Activated T-cell treated with anti-CD3 and anti-CD28 coated beads for 4 hours (primary cell): ENCODE measurements around the gene TENM4.
"Not testable (repeated sequence)": the region's sequence is repeated elsewhere in the genome, so short reads cannot be mapped to it uniquely, and the experiment has no call there.

Experiments used
- DNase-seq: peaks from one replicate; pipeline ENCODE4 v3.0.0-alpha.2; 2020

Gene TENM4

DNA sequence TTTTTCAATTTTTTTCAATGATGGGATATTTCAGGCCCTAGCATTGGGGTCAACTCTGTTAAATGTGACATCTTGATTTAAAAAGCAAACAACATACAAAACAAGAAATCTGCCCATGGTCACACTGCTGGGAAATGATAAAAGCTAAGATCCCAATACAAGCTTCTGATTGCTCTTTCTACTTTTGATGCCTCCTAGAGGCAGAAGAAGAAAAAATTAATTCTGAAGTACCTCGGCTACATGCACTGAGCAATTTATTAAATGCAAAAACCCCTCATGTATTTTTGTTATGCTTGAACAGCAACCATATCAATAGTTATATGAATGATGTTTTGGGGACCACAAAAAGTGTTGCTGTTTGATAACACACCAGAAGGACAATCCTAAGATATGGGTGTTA lies 524.1 kb downstream of the TENM4 start:
- no peak for DNase-seq

DNA sequence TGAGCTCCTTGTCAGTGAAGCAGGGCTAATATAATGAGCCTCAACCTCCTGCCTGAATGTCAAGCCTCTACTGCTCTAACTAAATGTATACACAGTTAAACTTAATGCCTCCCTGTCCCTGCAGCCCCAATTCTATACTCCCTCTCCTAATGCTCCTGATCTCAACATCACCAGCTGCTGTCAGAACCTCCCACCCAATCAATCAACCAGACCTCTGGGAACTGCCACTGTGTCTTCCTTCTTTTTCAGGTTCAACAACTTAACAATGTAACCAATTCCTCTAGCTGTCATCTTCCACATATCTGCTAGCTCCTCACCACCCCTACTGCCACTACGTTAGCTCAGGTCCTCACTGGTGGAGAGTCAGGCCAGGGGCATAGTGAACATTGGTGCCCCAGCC lies 526.3 kb downstream of the TENM4 start:
- DNase-seq, result no peak

DNA sequence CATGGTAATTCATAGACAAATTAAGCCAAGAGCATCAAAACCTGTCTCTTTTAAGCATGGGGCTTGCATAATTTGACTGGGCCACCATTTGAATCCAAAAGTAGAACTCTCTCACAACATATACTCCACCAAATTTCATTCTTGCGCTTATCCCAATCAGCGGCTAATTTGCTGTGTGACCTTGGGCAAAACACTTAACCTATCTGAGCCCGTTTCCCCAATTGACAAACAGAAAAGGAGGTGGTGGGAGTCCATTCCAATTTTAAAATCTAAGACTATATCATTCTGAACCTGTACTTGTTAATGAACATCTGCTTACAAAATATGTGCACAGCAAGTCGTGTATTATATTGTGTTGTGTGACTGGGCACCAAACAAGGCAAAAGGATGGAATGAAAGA lies 528.1 kb downstream of the TENM4 start:
- no peak for DNase-seq

DNA sequence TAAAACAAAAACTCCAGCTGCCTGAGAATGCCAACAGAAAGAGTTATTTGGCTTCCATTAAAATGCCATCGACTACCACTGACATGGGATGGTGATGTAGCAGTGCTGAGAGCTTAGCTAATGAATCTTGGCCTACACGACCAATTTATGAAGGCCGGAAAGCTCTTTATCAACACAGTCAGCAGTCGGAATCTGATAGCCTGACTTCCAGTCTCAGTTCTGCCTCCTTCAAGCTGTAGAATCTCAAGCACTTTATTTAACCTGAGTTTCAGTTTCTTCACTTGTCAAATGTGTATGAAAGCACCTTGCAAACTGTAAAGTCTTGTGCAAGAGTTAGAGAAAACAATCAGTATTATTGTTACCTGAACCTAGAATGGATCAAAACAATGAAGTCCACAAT lies 530.5 kb downstream of the TENM4 start:
- DNase-seq, result no peak

DNA sequence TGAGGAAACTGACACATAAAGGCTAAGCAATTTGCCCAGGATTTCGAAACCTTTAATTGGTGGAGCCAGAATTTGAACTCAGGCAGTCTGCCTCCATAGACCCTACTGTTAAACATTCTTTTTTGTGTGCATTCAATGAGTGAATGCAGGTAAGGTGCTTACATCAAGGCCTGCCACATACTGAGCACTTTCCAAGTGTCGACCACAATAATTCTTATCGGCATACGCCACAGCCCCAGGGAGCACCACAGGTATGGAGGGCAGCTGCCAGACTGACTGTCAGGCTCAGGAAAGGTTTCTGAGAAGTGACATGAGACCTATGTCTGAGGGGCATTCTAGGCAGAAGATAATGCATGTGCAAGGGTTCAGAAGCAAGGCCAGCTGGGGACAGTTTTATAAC lies 531.4 kb downstream of the TENM4 start:
- DNase-seq, result no peak

DNA sequence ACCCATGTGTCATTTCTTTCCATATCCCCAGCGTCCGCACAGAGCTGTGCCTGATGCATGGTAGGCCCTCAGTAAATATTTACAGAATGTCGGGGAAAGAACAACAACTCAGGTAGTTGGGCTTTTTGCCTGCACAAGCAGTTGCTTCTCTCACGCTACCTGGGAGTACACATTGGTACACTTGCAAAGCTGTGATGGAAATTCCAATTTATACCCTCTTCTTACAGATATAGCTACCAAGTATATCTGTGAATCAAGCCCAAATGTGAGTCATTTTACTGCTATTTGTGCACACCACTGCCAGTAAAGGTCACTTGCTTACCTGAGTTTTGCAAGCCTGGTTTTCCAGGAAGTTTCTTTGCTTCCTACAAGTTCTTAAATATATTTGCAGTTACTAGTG lies 533.2 kb downstream of the TENM4 start:
- no peak for DNase-seq

DNA sequence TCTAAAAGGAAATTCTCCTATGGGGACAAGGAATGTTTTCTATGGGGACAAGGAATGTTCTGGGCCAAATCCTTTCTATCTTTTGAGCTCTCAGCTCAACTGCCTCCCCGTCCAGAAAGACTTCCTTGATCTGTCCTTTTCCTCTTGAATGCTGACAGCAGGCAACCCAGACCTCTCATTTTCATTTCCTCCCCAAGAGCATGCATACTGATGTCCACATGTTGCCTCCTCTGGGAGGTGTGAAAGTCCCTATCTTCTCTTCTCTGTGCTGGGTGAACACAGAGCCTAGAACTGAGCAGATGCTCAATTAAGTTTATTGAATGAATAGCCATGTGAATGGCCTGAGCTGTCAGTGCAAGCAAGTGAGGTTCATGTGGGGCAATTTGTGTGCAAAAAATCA lies 534.3 kb downstream of the TENM4 start:
- DNase-seq, result no peak

DNA sequence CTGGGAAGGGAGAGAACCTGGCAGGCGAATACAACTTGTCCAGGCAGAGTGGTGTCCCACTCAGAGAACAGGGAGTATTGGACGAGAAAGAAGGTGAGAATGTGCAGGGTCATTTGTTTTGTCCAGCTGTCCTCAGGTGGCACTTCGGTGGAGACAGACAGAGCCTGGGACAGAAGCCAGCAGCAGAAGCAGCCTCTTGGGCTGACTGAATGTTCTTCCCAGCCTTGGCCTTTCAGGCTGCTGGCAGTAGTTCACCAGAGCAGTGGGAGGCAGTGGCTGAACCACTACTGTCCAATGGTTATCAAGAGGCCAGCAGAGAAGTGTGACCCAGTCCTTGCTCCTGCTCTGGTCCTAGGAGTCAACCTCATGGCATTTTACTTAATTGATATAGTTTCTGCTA lies 535.1 kb downstream of the TENM4 start:
- DNase-seq, result no peak

DNA sequence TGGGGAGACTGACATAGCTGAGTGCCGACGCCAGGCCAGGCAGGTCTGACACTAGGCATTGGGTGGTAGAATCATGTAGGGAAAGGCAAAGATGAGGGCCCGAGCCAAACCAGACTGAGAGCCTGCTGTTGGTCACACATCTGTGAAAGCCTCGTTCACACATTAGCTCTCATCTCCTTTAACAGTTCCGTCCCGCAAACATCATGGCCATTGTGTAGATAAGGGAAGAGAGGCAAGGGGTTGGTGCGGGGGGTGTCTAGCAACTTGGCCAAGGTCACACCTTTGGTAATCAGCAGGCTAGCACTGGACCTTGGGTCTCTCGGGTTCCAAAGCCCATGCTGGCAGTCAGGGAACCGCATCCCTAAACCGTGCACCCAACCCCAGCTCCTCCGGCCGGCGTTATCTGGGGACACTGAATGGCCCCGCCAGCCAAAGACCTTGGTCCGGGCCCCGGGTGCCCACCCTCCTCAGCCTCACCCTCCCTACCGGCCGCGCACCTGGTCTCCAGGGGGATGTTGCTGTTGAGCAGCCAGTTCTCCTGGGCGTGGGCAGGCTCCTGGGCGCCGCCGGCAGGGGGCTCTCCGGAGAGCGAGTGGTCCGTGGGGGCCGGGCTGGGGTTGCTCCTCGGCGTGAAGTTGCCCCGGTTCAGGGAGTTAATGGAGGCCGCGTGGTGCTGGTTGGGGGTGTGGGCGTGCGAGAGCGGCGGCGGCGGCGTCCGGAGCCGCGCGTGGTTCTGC lies 537.9 kb downstream of the TENM4 start:
- no peak for DNase-seq

DNA sequence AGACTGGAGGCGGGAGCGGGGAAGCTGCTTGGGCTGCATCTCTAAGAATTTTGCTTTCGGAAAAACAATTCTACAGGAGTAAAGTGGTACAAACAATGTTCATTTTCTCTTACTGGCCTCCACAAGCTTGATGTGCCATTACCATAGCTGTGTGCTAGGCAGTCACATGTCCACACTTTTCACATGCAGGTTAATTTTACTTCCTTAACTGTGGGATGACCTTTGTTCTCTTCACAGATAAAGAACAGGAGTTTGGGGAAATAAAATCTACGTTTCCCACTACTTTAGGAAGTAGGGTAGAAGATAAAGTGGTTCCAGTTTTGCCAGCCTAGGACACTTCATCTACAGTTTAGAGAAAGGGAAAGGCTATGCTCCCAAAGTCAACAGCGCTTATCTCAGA lies 539.0 kb downstream of the TENM4 start:
- no peak for DNase-seq

DNA sequence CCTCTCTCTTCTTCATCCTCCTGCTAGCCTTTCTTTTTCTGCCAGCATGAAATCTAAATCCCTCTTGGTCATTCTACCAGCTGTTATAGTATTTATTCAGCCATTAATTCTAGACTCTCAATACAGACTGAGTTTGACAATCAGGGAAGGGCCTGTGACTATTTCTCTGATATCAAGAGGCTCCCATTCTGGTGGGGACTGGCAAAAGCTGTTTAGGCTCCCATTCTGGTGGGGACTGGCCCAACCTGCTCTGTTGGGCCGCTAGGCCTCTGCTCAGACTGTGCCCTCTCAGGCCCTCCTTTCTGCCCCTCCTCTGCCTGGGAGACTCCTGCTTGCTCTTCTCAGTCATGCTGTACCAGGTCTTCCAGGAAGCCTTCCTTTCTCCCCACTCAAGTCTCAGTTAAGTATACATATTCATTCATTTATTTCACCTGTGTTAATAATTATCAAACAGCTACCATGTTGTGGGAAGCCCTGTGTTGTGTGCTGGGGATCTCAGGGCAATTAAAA lies 542.5 kb downstream of the TENM4 start:
- no peak for DNase-seq

DNA sequence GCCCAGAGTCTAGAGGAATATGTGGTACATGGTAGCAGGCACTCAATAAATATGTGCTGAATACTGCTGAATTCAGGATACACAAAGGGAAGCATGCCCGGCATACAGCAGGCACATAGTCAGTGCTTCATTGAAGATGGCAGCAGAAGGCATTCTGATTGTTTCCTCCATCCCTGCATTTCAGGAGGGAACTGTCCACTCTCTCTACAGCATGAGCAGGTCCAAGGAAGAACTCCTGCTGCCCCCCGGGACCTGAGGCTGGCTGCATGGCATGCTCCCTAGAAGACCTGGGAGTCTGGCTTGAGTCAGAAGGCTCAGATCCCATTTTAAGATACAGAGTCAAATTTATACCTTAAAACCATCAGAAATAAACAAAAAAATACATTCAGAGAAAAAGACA lies 546.8 kb downstream of the TENM4 start:
- DNase-seq, result no peak

DNA sequence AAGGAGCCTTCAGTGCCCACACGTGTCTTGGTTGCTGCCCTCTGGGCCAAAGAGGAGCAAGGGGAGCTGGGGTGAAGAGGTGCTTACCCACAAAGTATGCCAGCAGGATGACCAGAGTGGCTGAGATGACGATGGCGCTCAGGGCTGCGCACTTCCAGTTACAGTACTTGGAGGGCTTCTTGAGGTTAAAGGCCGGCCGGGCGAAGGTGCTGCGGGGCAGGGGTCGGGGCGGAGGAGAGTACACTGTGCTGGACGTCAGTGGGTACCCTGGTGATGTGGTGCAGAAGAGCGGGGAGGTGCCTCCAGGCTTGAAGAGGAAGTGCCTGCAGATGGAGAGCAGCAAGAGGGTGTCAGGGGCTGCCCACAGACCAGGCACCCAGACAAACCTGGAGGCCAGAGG lies 551.1 kb downstream of the TENM4 start:
- DNase-seq, result no peak

DNA sequence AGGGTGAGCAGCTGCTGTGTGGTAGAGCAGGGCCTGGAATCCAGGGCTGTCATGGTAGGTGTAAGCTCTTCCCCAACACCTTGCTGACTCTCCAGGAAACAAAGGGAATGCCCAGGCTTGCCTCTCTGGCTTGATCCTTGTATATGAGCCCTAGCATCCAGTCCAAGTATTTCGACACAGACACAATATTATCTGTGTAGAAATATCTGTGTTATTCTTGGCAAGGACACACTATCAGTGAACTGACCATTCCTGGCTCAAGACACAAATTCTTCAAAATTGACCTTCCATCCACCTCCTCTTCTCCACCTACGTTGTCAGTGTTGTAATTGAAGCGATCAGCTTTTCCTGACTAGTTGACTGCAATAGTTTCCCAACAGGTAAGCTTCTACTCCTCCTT lies 554.2 kb downstream of the TENM4 start:
- DNase-seq, result no peak

DNA sequence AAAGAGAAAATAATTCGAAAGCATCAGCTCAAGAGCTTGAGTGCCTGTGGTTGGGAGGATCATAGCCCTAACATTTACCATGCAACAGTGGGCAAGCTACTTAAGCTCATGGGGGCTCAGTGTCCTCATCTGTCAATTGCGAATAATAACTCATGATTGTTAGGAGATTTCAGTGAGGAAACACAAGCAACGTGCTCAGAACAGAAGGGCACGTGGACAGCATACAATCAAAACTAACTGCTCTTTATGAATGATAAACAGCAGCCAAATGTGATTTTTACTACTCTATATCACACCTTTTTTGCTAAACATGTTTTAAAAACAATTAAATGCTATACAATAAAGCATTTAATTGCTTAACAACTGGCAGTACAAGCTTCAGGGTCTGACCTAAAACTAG lies 556.1 kb downstream of the TENM4 start:
- no peak for DNase-seq

DNA sequence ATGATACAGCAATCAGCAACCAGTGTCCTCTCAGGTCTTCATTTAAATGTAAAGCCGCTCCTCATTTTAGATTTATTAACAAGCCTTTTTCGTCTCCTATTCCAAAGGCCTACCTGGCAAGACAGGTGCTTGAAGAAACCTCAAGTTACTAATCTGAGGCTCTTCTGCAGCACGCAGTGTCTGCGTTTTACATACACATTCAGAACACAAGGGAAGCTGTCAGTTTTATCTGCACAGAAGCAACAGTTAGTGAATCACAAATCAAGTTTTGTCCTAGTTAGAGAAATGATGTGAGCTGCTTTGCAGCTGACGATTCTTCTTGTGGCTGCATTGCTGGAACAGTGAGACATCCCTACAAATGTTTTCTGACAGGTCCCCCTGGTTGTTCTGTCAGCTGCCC lies 557.3 kb downstream of the TENM4 start:
- no peak for DNase-seq

DNA sequence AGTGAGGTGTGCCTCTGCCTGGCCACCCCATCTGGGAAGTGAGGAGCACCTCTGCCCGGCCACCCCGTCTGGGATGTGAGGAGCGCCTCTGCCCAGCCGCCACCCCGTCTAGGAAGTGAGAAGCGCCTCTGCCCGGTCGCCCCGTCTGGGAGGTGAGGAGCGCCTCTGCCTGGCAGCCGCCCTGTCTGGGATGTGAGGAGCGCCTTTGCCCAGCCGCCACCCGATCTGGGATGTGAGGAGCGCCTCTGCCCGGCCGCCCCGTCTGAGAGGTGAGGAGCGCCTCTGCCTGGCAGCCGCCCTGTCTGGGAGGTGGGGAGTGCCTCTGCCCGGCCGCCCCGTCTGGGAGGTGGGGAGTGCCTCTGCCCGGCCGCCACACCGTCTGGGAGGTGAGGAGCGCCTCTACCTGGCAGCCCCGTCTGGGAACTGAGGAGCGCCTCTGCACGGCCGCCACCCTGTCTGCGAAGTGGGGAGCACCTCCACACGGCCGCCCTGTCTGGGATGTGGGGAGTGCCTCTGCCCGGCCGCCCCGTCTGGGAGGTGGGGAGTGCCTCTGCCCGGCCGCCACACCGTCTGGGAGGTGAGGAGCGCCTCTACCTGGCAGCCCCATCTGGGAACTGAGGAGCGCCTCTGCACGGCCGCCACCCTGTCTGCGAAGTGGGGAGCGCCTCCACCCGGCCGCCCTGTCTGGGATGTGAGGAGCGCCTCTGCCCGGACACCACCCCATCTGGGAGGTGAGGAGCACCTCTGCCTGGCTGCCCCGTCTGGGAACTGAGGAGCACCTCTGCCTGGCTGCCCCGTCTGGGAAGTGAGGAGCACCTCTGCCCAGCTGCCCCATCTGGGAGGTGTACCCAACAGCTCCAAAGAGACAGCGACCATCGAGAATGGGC lies 561.5 kb downstream of the TENM4 start:
- not testable (repeated sequence) for DNase-seq

DNA sequence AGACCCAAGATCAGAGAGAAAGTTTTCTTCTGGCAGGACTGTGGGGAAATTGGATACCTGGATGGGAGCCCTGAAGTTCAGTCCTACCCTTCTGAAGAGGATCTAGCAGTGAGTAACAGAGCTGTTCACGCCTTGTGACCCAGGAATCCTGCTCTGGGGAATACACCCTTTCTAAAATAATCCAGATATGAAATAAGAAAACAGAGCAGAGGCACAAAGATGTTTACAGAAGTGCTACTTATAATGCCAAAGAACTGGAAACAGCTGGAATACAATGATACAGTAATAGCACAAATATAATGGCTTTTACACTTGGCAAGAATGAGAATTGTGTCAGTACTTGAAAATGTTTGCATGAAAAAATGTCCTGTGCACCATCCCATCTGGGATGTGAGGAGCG lies 562.2 kb downstream of the TENM4 start:
- DNase-seq, result no peak

DNA sequence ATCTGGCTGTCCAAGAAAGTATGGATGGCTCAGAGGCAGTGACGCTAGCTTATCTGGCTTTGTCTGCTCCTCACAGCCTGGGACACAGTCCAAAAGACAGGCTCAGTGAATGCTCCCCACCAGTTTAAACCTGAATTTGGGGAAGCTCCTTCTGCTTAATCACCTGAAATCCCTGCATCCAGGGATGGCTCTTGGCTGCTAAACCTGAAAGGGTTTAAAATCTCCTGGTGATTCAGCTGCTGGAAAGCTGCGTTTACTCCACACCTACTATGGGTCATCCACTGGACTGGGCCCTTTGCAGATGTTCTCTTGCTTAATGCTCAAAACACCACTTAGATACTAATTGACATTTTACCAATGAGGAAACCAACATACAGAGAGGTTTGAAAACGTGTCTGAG lies 564.2 kb downstream of the TENM4 start:
- DNase-seq, result no peak

DNA sequence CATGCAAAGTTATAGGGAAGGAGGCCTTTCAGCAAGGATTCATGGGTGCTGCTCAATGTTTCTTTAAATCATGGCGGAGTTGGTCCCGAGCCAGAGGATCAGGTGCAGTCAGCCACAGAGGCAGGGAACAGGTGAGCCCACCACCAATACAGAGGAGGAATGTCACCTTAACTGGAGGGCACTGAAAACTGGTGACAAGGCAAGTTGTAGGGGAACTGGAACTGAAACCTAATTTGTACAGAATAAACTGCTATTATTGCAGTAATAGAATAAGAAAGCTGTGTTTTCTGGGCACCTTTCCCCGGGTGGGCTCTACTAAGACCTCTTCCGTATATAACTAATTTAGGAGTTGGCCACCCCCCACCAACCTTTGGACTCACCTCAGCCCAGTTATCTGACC lies 570.2 kb downstream of the TENM4 start:
- DNase-seq, result no peak

DNA sequence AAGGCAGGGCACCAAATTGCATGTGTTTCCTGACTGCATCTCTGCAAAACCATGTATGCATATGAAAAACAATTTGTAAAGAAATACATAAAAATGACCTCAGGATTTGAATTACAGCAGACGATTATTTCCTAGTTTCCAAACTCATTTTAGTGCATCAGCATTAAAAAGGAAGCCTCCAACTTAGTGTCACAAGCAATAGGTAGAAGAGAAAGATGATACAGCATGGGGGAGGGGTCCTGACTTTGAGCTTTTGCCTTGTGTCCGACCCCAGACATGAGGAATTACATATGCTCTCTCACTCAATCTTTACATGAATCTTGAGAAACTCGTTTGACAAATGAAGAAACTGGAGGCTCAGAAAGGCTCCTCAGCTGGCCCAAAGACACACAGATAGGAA lies 571.5 kb downstream of the TENM4 start:
- DNase-seq, result no peak

DNA sequence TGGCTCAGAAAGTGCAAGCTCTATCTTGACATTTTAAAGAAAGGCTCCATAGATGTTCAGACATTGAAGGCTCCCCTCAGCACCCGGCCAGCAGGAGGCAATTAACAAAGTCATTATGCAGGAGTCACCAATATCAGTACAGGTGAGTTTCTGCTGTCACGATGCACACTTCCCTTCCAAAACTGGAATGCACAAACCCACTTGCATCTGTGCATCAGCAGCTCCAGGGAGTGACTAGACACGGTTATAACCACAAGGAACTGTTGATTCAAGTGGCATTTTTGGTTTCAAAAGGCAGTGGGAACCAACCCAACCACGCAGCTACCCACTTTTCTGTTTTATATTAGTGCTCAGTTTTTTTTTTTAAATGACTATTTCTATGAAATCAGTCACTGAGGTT lies 572.3 kb downstream of the TENM4 start:
- DNase-seq, result no peak

DNA sequence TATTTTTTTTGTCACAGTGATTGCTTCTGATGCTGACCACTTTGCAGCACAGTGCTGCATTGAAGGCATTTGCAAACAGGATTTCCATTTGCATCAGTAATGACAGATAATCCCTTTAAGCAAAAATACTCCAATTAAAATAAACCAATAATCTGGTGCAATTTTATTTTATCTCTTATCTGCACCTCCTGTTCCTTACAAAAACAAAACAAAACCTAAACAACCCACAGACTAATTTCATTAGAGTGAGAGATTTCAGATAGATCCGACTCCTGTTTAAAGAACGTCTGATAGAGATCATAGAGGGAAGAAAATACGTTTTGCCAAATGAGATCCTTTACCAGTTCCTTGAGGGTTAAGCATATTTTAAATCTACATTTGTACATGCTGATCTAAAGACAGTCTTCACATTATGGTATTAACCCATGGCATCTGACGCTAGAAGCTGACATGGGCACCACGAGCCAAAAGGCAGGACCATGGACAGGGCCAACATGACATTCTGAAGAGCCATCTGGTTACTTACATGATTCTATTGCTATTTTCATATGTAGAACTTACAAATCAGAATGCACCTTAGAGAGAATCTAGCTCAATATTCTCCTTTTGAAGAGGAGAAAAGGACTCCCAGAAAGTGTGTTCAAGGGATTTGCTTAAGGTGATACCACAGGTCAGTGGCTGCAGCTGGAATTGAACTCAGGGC lies 580.0 kb downstream of the TENM4 start:
- DNase-seq, result no peak

DNA sequence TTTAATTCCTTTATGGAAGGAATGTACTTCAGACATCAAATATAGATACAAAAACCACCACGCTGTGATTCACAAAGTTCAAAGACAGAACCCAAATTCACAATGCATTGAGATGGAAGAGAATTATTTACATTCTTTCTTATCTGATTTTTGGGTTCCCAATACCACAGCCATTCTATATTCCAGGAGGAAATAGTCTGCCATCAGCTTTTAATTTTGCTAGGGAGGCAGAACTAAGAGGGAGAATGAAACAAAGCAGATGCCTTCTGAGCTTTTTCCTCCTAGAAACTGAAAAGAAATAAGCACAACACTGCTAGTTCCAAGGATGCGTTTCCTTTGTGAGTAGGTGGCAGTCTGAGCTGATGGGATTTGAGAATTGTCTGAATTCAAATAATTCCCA lies 583.1 kb downstream of the TENM4 start:
- no peak for DNase-seq
